Bone marrow (tissue), 2 donors: Measurements from ENCODE around the gene PLEKHA1.

Experiments used
- DNase-seq, 2 donors: peaks; one replicate each; lab custom pipeline; 2025; lab: John Stamatoyannopoulos, UW

The PLEKHA1 gene

DNA sequence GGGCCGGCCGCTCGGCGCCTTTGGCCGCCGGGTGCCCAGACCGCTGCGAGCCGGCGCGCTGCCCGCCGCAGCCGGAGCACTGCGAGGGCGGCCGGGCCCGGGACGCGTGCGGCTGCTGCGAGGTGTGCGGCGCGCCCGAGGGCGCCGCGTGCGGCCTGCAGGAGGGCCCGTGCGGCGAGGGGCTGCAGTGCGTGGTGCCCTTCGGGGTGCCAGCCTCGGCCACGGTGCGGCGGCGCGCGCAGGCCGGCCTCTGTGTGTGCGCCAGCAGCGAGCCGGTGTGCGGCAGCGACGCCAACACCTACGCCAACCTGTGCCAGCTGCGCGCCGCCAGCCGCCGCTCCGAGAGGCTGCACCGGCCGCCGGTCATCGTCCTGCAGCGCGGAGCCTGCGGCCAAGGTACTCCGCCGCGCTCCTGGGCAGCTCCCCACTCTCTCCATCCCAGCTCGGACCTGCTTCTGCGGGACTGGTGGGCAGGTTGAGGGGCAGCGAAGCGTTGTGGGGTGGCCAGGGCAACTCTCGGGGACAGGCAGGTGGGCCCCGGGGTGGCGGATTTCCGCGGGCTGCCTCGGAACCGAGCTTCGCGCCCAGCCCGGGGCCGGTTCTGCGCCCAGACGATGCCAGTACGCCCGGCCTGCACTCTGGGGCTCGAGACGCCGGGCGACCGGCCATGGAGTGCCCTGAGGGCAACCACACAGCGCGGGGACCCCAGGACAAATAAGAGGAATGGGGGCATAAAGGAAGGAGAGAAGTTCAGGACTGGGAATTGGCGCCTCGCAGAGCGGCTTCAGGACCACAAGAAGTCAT is 87.4 kb downstream of the PLEKHA1 start:
- DNase-seq, result no peak

DNA sequence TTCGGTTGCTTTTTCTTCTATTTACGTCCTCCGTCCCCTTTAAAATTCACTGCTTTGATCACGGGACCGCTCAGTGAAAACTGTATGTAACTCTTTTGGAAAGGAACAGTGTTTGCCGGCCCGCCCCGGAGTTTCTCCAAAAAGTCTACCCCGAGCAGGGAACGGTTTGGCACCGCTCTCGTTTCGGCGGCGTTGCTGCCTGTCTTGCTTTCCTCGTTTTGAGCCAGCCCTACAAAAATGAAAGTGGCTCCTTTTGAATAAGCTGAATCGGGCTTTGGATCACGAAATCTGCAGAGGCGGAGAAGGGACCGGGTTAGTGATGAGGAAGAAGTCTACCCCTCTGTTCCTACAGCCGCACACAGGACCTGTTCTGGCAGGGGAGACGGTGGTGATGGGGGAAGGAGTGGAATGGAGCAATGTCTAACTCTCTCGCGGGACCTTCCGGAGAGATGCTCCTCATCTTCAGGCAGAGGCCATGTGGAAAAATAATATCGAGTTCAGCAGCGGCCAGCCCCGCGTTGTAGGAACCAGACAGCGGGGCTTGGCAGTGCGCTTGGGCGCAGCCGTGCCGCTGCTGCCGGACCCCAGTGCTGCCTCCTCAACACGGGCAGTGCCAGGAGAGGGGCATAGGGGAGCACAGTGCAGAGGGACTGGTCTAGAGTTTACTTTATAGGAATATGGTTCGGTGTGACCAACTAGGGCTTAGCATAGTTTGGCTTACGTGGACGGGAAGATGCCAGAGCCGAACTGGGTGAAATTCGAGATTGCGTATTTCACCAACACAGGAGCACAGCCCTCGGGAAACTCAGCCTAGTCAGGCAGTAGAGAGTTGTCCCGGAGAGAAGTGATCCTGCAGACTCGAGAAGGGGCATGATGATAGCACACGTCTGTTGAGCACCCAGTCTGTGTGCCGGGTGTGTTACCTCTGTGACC is 88.3 kb downstream of the PLEKHA1 start:
- DNase-seq, result no peak

DNA sequence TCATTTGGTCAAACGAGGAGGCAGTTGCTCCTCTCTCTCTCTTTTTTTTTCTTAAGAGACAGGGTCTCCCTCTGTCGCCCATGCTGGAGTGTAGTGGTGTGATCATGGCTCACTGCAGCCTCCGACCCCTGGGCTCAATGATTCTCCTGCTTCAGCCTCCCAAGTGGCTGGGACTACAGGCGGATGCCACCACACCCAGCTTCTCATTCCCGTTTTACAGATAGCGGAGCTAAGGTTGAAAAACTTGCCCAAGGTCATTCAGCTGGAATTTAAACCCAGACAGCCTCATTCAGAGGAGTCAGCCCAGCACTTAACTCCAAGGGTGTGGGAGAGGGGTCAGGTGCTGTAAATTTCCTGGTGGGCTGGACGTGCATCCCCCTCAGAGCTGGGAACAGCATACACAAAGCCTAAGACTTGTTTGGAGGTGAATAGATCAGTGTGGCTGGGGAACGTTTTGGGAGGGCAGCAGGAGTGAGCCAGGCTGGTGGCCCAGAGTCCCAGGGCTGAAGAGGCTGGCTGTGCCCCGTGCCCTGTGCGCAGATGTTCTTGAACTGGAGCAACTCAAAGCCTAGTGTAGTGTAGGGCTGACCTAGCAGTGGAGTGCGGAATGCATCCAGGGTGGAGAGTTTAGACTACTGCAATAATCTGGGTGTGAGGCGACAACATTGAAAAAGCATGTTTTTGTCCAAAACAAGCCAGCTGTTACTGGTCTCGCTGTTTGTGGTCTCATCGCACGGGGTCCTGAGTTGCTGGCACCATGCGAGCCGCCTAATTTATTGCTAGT is 89.2 kb downstream of the PLEKHA1 start:
- no peak for DNase-seq

DNA sequence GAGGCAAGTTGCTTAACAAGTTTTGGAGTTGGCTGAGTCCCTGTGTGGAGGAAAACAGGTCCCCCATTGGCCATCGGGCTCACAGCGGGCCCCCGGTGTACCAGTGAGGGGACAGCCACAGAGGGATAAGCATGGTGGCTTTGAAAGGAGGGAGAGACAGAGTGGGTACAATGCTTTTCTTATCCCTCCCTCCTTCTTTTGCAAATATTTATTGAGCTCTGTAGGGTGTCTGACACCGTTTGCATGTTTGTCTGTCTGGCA is 89.7 kb downstream of the PLEKHA1 start:
- no peak for DNase-seq

GRCh38 chr10:122464586-122464985 is 90.1 kb downstream of the PLEKHA1 start:
- no peak for DNase-seq

GRCh38 chr10:122465401-122466040 is 91.0 kb downstream of the PLEKHA1 start:
- no peak for DNase-seq

GRCh38 chr10:122466951-122467381 is 92.5 kb downstream of the PLEKHA1 start:
- DNase-seq, result no peak

GRCh38 chr10:122467701-122468100 is 93.2 kb downstream of the PLEKHA1 start:
- DNase-seq, result no peak

- DNase-seq, result no peak
Observed at GRCh38 chr10:122468307-122468925, 93.9 kb downstream of the PLEKHA1 start.

DNA sequence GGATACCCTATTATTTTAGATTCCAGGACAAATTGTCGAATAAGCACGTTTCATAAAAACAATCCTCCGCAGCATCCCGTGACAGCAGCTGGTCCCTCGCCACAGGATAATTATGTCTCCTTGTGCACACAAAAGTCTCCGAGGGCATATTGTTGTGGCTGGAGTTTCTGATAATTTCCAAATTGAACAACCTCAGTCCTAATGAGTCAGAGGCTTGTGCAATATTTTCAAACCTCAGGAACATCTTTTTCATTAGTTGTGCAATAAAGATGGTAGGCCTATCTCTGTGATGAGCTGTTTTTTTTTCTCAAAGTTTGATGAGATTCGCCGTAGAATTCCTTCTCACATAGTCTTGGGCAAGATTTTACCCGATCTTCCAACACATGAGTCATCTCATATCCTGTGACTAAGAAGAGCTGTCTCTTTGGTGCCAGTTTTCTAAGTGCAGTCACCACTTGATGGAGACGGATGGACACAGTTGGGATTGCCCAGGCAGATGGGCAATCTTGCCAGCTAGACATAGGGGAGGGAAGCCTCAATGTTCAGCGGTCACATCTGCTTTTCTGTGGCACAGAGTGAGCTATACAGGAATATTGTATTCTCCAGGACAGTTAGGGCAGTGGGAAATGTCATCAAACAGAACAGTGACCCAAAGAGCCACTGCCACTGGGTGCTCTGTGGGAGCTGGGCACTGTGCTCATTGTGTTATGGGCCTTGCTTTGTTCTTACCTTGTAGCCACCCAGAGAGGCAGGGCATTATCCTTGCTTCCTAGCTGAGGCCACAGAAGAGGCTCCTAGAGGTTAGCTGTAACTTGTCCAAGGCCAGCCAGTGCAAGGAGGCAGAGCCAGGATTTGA is 94.6 kb downstream of the PLEKHA1 start:
- no peak for DNase-seq

DNA sequence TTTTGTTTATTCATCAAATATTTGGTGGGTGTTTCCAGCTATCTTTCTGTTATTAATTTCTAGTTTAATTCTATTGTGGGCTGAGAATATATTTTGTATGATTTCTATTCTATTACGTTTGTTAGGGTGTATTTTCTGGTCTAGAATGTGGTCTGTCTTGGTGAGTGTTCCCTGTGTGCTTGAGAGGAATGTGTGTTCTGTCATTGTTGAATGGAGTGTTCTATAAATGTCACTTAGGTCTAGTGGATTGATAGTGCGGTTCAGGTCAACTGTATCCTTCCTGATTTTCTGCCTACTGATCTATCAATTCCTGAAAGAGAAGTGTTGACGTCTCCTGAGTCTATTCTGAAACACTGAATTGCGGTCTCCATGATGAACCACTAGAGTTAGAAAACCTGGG is 95.3 kb downstream of the PLEKHA1 start:
- no peak for DNase-seq

DNA sequence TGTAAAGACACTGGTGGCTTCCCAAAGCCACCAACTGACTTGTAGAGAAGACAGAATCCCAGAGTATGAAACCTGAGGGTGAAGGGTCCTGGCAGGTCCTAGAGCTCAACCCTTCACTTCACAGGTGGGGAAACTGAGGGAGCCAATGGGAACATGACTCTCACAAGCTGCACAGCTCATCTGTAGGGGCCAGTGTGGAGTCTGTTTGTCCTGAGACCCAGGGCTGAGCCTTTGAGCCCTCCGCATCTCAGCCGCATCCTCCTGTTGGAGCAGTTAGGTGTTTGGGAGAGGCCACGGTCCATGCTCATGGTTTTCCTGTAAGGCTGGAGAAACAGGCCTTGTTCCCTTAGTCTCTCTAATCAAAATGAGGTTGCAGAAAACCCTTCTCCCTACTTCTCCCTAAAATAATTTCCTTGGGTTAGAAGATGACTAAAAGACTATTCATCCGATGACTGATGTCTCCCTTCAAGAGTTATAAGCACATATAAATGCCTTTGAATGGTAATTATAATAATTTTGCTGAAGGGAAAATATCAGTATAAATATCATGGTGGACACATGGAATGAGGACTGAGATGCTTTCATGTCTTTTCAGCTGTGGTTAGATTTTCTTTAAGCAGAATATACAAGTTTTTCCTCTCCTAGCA is 97.1 kb downstream of the PLEKHA1 start:
- DNase-seq, result no peak

DNA sequence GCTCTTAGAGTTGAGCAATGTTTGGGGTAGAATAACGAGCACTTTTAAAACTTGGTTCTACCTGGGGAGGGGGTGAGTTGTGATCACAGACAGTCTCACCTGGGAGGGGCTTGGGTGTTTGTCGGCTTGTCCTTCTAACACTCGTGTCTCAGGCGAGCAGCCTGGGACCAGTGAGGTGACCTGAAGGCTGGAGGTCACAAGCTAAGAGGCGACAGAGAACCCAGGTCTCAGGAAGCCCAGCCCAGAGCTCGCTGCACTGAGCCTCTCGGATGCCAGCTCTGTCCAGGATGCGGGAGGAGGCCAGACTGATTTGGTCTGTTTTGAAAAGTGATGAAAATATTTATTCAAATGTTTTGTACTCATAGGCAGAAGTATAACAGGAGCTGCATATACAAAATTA is 98.6 kb downstream of the PLEKHA1 start:
- DNase-seq, result no peak

- no peak for DNase-seq
Observed at GRCh38 chr10:122474131-122474818, 99.8 kb downstream of the PLEKHA1 start.

DNA sequence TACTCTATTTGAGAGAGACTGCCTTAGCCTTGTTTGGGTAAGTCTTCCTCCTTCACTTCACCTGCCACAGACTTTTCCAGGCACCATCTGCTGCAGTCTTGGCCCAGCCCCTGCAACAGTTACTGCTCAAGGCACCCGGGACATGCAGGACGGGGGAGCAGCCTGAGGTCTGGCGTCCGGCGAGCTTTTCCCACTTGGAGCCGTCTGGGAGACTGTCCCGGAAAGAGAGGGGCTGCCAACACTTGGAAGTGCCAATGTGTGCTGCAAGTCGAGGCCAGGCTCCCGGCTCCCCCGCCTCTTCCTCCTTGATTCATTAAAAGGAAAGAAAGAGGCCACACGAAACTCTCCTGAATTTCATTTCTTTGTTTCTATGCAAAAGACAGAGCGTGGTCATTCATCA is 100.6 kb downstream of the PLEKHA1 start:
- no peak for DNase-seq

GRCh38 chr10:122475591-122476332 is 101.3 kb downstream of the PLEKHA1 start:
- DNase-seq, result no peak

- DNase-seq, result no peak
Observed at GRCh38 chr10:122476333-122476695, 101.8 kb downstream of the PLEKHA1 start.

DNA sequence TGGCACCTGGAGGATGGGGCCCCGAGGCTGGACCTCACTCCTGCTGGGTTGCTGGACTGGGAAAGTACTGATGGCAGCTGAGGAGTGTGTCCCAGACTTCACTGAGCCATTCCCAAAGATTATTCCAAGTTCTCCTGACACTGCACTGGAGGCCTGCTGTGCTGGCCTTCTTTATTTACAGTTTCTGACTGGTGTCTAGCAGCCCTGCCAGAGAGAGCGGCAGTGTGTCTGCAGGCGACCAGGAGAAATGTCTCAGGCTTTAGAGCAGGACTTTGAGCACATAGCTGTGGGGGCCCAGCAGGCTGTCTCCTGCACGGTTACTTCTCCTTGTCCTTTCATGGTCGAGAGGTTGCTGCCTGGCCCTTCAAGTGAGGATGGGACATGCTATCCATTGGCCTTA is 102.9 kb downstream of the PLEKHA1 start:
- no peak for DNase-seq

GRCh38 chr10:122478971-122479370 is 104.5 kb downstream of the PLEKHA1 start:
- no peak for DNase-seq
